Panc1 (cell line): ENCODE measurements around the gene MYDGF. TPM values are rescaled to one million over a fixed set of nuclear protein-coding genes. Genes with fewer than 3 reads are reported as not detected.

Experiments used
- ATAC-seq: fragments of 200-7000 bp; cut with Tn5 transposase; 2 replicates; pipeline ENCODE4 v1.9.1; 2020; ENCODE audit warnings: mild to moderate bottlenecking, moderate library complexity
- BruUV-seq: library from RNA; stranded (reverse); fragments of 400-500 nt; replicated peaks from 2 replicates; lab custom pipeline; 2021; lab: Mats Ljungman, UMichigan
- CTCF ChIA-PET: fragments of 300-600 bp; sonication (Branson Sonifier 250); formaldehyde crosslinking; loops from one replicate; lab custom pipeline; 2022; ENCODE audit warnings: antibody characterized with exemption; lab: Charles Lee
- POLR2A ChIA-PET: fragments of 300-600 bp; sonication (Branson Sonifier 250); formaldehyde crosslinking; loops from one replicate; lab custom pipeline; 2022; ENCODE audit warnings: antibody characterized with exemption; lab: Charles Lee
- DNase-seq: peaks from one replicate; pipeline ENCODE4 v3.0.0-alpha.2; 2010; ENCODE audit warnings: low read depth, low spot score
- H3K27ac ChIP-seq: 2 replicates; pipeline ENCODE4 v1.5.1; 2011; ENCODE audit warnings: mild to moderate bottlenecking, low read length, inconsistent platforms
- H3K27me3 ChIP-seq: fragments of 200-500 bp; sonication (Bioruptor generic); 2 replicates; pipeline ENCODE4 v1.6.0; 2014; ENCODE audit warnings: low read length, inconsistent platforms; ENCODE audit not compliant: control insufficient read depth, insufficient read depth
- H3K36me3 ChIP-seq: fragments of 200-500 bp; sonication (Bioruptor generic); 2 replicates; pipeline ENCODE4 v1.5.1; 2014; ENCODE audit warnings: inconsistent platforms, mild to moderate bottlenecking, low read length, moderate library complexity; ENCODE audit not compliant: control insufficient read depth, insufficient read depth
- H3K4me1 ChIP-seq: 2 replicates; pipeline ENCODE4 v1.5.1; 2011; ENCODE audit warnings: inconsistent platforms, mild to moderate bottlenecking, low read length, moderate library complexity; ENCODE audit not compliant: control insufficient read depth, insufficient read depth
- H3K4me3 ChIP-seq, 2 experiments: 2 replicates each; pipeline ENCODE4 v1.5.1; 2011 to 2012; ENCODE audit warnings: low read depth in 2 of 2, low read length in 2 of 2, mild to moderate bottlenecking in 2 of 2, inconsistent platforms in 1 of 2, moderate library complexity in 1 of 2
- H3K9me3 ChIP-seq: fragments of 200-500 bp; sonication (Bioruptor generic); 2 replicates; pipeline ENCODE4 v1.5.1; 2014; ENCODE audit warnings: low read depth, mild to moderate bottlenecking, inconsistent platforms, low read length, moderate library complexity; ENCODE audit not compliant: control insufficient read depth, insufficient read depth
- POLR2AphosphoS5 ChIP-seq: IDR thresholded peaks from 2 replicates; pipeline ENCODE4 v1.6.1; 2012; ENCODE audit warnings: mild to moderate bottlenecking, low read depth, low read length, moderate library complexity
- REST ChIP-seq, 2 experiments: IDR thresholded peaks; 2 replicates each; pipeline ENCODE4 v1.6.1; 2011 to 2012; ENCODE audit warnings: low read depth in 2 of 2, control low read depth in 1 of 2, low read length in 1 of 2, mild to moderate bottlenecking in 1 of 2, moderate library complexity in 1 of 2; ENCODE audit not compliant: insufficient read depth in 1 of 2
- SIN3A ChIP-seq: IDR thresholded peaks from 2 replicates; pipeline ENCODE4 v1.6.1; 2012; ENCODE audit warnings: low read depth, mild to moderate bottlenecking, low read length, moderate library complexity, borderline replicate concordance; ENCODE audit not compliant: insufficient read depth
- TCF7L2 ChIP-seq: IDR thresholded peaks from 2 replicates; pipeline ENCODE4 v1.6.1; 2011; ENCODE audit warnings: mild to moderate bottlenecking, low read depth, low read length, inconsistent platforms
- in situ Hi-C: cut with HindIII; loops from 2 replicates; pipeline ENCODE4 v1.10.0; 2016; ENCODE audit warnings: low sequenced_read_pairs, low pct_unique_long_range_greater_than_20kb
- intact Hi-C: fragments of 100-400 bp; cut with micrococcal nuclease; formaldehyde crosslinking; loops from one replicate; pipeline ENCODE4 v1.10.0; 2022; ENCODE audit not compliant: unreplicated experiment
- total RNA-seq: library from RNA; stranded (reverse); gene quantifications from one replicate; pipeline ENCODE4 v1.2.1, GENCODE V29; 2021; ENCODE audit not compliant: unreplicated experiment
- TF ChIP-seq, protein P1 (sequence below): fragments of 450-650 bp; IDR thresholded peaks from 2 replicates; pipeline ENCODE4 v1.5.1; 2017; ENCODE audit warnings: mild to moderate bottlenecking

Gene MYDGF
- total RNA-seq, 1 experiment from 2014 or later, result 78.1 TPM

DNA sequence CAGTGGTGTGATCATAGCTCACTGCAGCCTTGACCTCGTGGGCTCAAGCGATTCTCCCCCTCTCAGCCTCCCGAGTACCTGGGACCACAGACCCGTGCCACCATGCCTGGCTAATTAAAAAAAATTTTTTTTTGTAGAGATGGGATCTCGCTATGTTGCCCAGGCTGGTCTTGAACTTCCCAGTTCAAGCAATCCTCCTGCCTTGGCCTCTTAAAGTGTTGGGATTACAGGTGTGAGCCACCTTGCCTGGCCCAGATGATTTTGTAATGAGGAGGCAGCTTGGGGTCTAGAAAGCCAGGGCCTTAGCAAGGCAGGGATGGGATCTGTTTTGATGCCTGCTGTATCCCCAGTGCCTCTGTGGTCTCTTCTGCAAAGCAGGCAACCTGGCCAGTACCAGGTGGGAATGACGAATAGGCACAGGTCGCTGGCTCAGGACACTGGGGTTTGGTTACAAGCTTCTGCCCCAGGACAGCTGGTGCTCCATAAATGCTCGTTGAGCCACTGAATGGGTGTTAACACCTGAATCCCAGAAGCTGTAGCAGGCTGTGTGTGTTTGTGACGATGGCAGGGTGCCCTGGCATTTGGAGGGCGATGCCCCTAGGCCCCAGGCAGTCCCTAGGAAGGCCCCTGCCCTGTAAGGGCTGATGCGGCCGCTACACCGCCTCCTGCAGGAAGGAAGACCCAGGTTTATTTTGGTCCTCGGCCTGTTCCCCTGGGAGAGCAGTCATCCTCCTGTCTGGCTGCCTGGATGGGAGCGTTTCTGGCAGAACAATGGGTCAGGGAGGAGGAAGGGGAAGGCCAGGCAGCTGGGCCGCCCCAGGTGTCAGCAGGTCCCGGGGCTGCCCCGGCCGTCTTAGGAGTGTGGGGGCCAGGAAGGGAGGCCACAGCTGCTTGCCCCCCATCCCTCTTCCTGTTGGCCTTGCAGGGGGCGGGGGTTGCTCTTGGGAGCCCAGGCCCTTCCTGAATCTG lies 22.2 kb downstream of the MYDGF start:
- in situ Hi-C loops (no loop called here), intact Hi-C loops (no loop called here)
- no peak for ATAC-seq
- H3K36me3 ChIP-seq, result no peaks in the 10 kb centered on the region
- no peak for DNase-seq
- CTCF ChIA-PET, result no interaction called here
- H3K27ac ChIP-seq, result no peak overlapping the region
- TF ChIP-seq TCF7L2, result no peak
- no peak for TF ChIP-seq SIN3A
- TF ChIP-seq, protein P1, sequence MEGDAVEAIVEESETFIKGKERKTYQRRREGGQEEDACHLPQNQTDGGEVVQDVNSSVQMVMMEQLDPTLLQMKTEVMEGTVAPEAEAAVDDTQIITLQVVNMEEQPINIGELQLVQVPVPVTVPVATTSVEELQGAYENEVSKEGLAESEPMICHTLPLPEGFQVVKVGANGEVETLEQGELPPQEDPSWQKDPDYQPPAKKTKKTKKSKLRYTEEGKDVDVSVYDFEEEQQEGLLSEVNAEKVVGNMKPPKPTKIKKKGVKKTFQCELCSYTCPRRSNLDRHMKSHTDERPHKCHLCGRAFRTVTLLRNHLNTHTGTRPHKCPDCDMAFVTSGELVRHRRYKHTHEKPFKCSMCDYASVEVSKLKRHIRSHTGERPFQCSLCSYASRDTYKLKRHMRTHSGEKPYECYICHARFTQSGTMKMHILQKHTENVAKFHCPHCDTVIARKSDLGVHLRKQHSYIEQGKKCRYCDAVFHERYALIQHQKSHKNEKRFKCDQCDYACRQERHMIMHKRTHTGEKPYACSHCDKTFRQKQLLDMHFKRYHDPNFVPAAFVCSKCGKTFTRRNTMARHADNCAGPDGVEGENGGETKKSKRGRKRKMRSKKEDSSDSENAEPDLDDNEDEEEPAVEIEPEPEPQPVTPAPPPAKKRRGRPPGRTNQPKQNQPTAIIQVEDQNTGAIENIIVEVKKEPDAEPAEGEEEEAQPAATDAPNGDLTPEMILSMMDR, result no peak
- TF ChIP-seq POLR2AphosphoS5, result no peak
- no peak for TF ChIP-seq REST (IDR thresholded peaks at IDR 0.05; ENCODE audit: insufficient read depth in 1 of 2, low read depth in 2 of 2, low read length in 1 of 2)
- H3K9me3 ChIP-seq, result no peaks in the 10 kb centered on the region
- POLR2A ChIA-PET, result no interaction called here
- BruUV-seq, result no TSS peak
- no peaks in the 10 kb centered on the region for H3K27me3 ChIP-seq
- H3K4me1 ChIP-seq, result no peaks in the 10 kb centered on the region; the same call in 1 of the 2 replicates
- no peak overlapping the region for H3K4me3 ChIP-seq

- CTCF ChIA-PET, result no interaction called here
- intact Hi-C loops, result no loop called here
- no peaks in the 10 kb centered on the region for H3K36me3 ChIP-seq
Measured at GRCh38 chr19:4645718-4646117, 24.4 kb downstream of the MYDGF start.

More at GRCh38 chr19:4645718-4646117, 24.4 kb downstream of the MYDGF start:
- ATAC-seq, result no peak
- Histone ChIP-seq H3K4me3 (no peak overlapping the region), H3K27me3 (no peaks in the 10 kb centered on the region), H3K9me3 (no peaks in the 10 kb centered on the region), H3K27ac (no peak overlapping the region), H3K4me1 (no peaks in the 10 kb centered on the region; the same call in 1 of the 2 replicates)
- POLR2A ChIA-PET, result no interaction called here
- TF ChIP-seq, protein P1, result no peak
- TF ChIP-seq POLR2AphosphoS5, result no peak
- no peak for TF ChIP-seq TCF7L2
- no peak for TF ChIP-seq REST (IDR thresholded peaks at IDR 0.05; ENCODE audit: insufficient read depth in 1 of 2, low read depth in 2 of 2, low read length in 1 of 2)
- no peak for TF ChIP-seq SIN3A
- BruUV-seq, result no TSS peak
- in situ Hi-C loops, result no loop called here
- DNase-seq, result no peak
